ENCODE measurements around the gene SNAPIN. TPM values are rescaled to one million over a fixed set of nuclear protein-coding genes. Genes with fewer than 3 reads are reported as not detected.
A peak's percentile ranks its signal among the peaks of the same experiment; 100 is the strongest.

SNAPIN gene
- total and polyA plus RNA-seq, 9 of the 15 experiments (the other 6 are each of a cell fraction or from before 2014, with no cell fraction given), result 11.2 to 43.9 (median 32.3) TPM

DNA sequence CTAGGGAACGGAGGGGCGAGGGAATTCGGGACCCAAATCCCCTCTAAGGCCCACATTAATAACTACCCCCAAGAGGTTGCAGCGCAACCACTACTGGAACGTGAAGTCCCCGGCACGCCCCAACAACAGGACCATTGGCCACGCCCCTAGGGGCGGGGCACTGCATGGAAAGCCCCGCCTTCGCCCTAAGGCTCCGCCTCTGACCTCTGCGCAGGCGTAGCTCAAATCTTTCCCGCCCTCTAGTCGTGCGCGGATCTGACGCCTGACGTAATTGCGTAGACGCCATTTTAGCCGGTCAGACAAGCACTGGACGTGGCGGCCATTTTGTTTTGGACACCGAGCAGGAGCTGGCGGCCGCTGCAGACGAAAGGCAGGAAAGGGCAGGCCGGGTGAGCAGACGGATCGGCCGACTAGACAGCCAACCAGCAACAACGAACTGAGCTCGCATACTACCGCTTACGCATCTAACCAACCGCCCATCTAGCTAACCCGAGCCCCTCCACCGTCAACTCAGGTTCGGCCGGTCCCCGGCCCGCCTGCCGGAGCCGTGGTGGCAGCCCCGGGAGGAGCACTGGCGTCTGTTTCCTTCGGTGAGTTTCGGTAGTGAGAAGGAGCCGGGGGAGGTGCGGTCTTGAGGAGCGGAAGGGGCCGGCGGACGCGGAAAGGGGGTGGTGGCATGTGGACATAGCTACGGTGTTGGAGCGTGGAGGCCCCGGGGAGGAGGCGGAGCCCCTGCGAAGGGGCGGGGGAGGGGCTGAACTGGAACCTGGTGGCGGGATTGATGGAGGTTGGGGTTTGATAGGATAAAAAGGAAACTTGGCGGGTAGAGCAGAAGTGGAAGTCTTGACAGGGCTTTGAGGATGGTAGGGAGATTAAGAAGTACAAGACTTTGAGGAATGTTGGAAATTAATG lies 24.5 kb upstream of the SNAPIN start, which contains the start of gene CHTOP (continued):
- TF ChIP-seq, protein P1, sequence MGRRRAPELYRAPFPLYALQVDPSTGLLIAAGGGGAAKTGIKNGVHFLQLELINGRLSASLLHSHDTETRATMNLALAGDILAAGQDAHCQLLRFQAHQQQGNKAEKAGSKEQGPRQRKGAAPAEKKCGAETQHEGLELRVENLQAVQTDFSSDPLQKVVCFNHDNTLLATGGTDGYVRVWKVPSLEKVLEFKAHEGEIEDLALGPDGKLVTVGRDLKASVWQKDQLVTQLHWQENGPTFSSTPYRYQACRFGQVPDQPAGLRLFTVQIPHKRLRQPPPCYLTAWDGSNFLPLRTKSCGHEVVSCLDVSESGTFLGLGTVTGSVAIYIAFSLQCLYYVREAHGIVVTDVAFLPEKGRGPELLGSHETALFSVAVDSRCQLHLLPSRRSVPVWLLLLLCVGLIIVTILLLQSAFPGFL (CRISPR knock-in tag; IDR thresholded peaks at IDR 0.05), result no peak
- TF ChIP-seq FOXM1 (IDR thresholded peaks at IDR 0.05; ENCODE audit: low read depth) (no peak), FOXM1 (CRISPR knock-in tag; IDR thresholded peaks at IDR 0.05; ENCODE audit: low read depth) (no peak), CSDE1 (IDR thresholded peaks at IDR 0.05) (peak in 1 of 2 experiments; percentile 90; a peak in 2 of 4 replicates), SMARCA5 (IDR thresholded peaks at IDR 0.05) (0 out of 2 replicates have a peak, but pooled peaks have one; percentile 57), POLR2G (IDR thresholded peaks at IDR 0.05; ENCODE audit: low read depth, low read length) (peak; percentile 98), LCOR (CRISPR knock-in tag; IDR thresholded peaks at IDR 0.05) (peak; percentile 86; the same call in 1 of the 2 replicates), MYC (IDR thresholded peaks at IDR 0.05; ENCODE audit: low read depth, low read length) (peak; percentile 91), MYC (CRISPR knock-in tag; IDR thresholded peaks at IDR 0.05; ENCODE audit: borderline replicate concordance, low read depth) (peak; percentile 53; the same call in 1 of the 2 replicates), CEBPG (CRISPR knock-in tag; IDR thresholded peaks at IDR 0.05) (peak; percentile 68; the same call in 1 of the 2 replicates), CEBPG (tag; conservative IDR thresholded peaks at IDR 0.05 in 1 of 2, IDR thresholded peaks at IDR 0.05 in 1 of 2) (peak in 1 of 2 experiments; percentile 13; a peak in 1 of 4 replicates), TAF9B (IDR thresholded peaks at IDR 0.05; ENCODE audit: partially characterized antibody) (peak; percentile 95)
- TF ChIP-seq, protein P2, sequence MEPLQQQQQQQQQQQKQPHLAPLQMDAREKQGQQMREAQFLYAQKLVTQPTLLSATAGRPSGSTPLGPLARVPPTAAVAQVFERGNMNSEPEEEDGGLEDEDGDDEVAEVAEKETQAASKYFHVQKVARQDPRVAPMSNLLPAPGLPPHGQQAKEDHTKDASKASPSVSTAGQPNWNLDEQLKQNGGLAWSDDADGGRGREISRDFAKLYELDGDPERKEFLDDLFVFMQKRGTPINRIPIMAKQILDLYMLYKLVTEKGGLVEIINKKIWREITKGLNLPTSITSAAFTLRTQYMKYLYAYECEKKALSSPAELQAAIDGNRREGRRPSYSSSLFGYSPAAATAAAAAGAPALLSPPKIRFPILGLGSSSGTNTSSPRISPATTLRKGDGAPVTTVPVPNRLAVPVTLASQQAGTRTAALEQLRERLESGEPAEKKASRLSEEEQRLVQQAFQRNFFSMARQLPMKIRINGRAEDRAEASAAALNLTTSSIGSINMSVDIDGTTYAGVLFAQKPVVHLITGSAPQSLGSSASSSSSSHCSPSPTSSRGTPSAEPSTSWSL (CRISPR knock-in tag; IDR thresholded peaks at IDR 0.05; ENCODE audit: borderline replicate concordance), result no peak
- TF ChIP-seq, protein P3, sequence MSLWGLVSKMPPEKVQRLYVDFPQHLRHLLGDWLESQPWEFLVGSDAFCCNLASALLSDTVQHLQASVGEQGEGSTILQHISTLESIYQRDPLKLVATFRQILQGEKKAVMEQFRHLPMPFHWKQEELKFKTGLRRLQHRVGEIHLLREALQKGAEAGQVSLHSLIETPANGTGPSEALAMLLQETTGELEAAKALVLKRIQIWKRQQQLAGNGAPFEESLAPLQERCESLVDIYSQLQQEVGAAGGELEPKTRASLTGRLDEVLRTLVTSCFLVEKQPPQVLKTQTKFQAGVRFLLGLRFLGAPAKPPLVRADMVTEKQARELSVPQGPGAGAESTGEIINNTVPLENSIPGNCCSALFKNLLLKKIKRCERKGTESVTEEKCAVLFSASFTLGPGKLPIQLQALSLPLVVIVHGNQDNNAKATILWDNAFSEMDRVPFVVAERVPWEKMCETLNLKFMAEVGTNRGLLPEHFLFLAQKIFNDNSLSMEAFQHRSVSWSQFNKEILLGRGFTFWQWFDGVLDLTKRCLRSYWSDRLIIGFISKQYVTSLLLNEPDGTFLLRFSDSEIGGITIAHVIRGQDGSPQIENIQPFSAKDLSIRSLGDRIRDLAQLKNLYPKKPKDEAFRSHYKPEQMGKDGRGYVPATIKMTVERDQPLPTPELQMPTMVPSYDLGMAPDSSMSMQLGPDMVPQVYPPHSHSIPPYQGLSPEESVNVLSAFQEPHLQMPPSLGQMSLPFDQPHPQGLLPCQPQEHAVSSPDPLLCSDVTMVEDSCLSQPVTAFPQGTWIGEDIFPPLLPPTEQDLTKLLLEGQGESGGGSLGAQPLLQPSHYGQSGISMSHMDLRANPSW (CRISPR knock-in tag; IDR thresholded peaks at IDR 0.05), result 0 out of 2 replicates have a peak, but pooled peaks have one; percentile 72

All from K562 (cell line).